CD8-positive, alpha-beta memory T cell (primary cell): ENCODE measurements around the gene IDS. TPM values are rescaled to one million over a fixed set of nuclear protein-coding genes. Genes with fewer than 3 reads are reported as not detected.
A peak's percentile ranks its signal among the peaks of the same experiment; 100 is the strongest.
"Not testable (repeated sequence)": the region's sequence is repeated elsewhere in the genome, so short reads cannot be mapped to it uniquely, and the experiment has no call there.

Experiments
- CTCF ChIA-PET: fragments of 350-600 bp; sonication (Branson Sonifier 250); formaldehyde crosslinking; loops from one replicate; lab custom pipeline; 2021; ENCODE audit warnings: antibody characterized with exemption; lab: Charles Lee
- POLR2A ChIA-PET: fragments of 350-600 bp; sonication (Branson Sonifier 250); formaldehyde crosslinking; loops from one replicate; lab custom pipeline; 2021; ENCODE audit warnings: antibody characterized with exemption; lab: Charles Lee
- DNase-seq, 5 donors: peaks; one replicate each; pipeline versions ENCODE4 v3.0.0 to v3.0.0-alpha.2; 2020 to 2022; ENCODE audit warnings: mixed read lengths in 1 of 5
- H3K27ac ChIP-seq: one replicate; pipeline ENCODE4 v1.7.0; 2013; ENCODE audit warnings: low read depth, mild to moderate bottlenecking, low read length, moderate library complexity
- H3K27me3 ChIP-seq: 2 replicates; pipeline ENCODE4 v1.7.0; 2013; ENCODE audit warnings: low read length, mild to moderate bottlenecking; ENCODE audit not compliant: insufficient read depth, poor library complexity, severe bottlenecking
- H3K36me3 ChIP-seq: 2 replicates; pipeline ENCODE4 v1.7.0; 2013; ENCODE audit warnings: mild to moderate bottlenecking, low read length, moderate library complexity; ENCODE audit not compliant: insufficient read depth
- H3K4me1 ChIP-seq: 2 replicates; pipeline ENCODE4 v1.7.0; 2013; ENCODE audit warnings: mild to moderate bottlenecking, low read length, moderate library complexity; ENCODE audit not compliant: insufficient read depth
- H3K4me3 ChIP-seq: 2 replicates; pipeline ENCODE4 v1.7.0; 2013; ENCODE audit warnings: mild to moderate bottlenecking, low read length
- H3K9me3 ChIP-seq: 2 replicates; pipeline ENCODE4 v1.7.0; 2013; ENCODE audit warnings: mild to moderate bottlenecking, low read length
- H3K27ac Mint-ChIP-seq, 8 donors: one replicate each; pipeline ENCODE4 v1.8.0; 2020 to 2021; ENCODE audit warnings: mixed read lengths in 8 of 8, mild to moderate bottlenecking in 6 of 8, inconsistent platforms in 3 of 8, moderate library complexity in 3 of 8
- H3K27me3 Mint-ChIP-seq, 2 donors: one replicate each; pipeline ENCODE4 v1.8.0; 2020 to 2021; ENCODE audit warnings: mixed read lengths in 2 of 2, mild to moderate bottlenecking in 1 of 2, moderate library complexity in 1 of 2
- H3K36me3 Mint-ChIP-seq, 3 donors: one replicate each; pipeline ENCODE4 v1.8.0; 2020 to 2021; ENCODE audit warnings: mixed read lengths in 3 of 3, inconsistent platforms in 1 of 3, mild to moderate bottlenecking in 1 of 3
- H3K4me1 Mint-ChIP-seq, 3 donors: one replicate each; pipeline ENCODE4 v1.8.0; 2020 to 2021; ENCODE audit warnings: mixed read lengths in 3 of 3, inconsistent platforms in 1 of 3, mild to moderate bottlenecking in 1 of 3
- H3K4me3 Mint-ChIP-seq, 7 donors: one replicate each; pipeline ENCODE4 v1.8.0; 2020 to 2021; ENCODE audit warnings: mixed read lengths in 7 of 7, mild to moderate bottlenecking in 6 of 7, moderate library complexity in 4 of 7, inconsistent platforms in 2 of 7
- H3K9me3 Mint-ChIP-seq, 5 donors: one replicate each; pipeline ENCODE4 v1.8.0; 2020 to 2022; ENCODE audit warnings: mixed read lengths in 5 of 5, mild to moderate bottlenecking in 3 of 5, moderate library complexity in 2 of 5, inconsistent platforms in 1 of 5
- polyA plus RNA-seq: library from polyadenylated mRNA; unstranded; fragments of 300-500 nt; fragmentation: Illumina TruSeq; gene quantifications from one replicate; pipeline ENCODE4 v1.2.3, GENCODE V29; 2021
- total RNA-seq, 2 experiments: library from RNA; stranded (reverse); gene quantifications; one replicate each; pipeline ENCODE4 v1.2.3, GENCODE V29; 2021

The IDS gene
- total RNA-seq (10 to 100 TPM; 84.6 to 86.0 TPM), polyA plus RNA-seq (145 TPM)

GRCh38 chrX:149504915-149505651, at the start of gene IDS:
IDS (minus strand) TSS chrX:149505306; CDS start chrX:149505137, 169 bp downstream.
- H3K27me3 Mint-ChIP-seq, result peaks cover 0 to 16% of the 10 kb centered on the region in 2 donors
- Histone ChIP-seq H3K27me3 (no peaks in the 10 kb centered on the region), H3K4me1 (peaks cover 33% of the 10 kb centered on the region), H3K9me3 (no peaks in the 10 kb centered on the region), H3K27ac (peak within 1 kb of the TSS; percentile 99), H3K4me3 (peak within 1 kb of the TSS; percentile 85), H3K36me3 (peaks cover 18% of the 10 kb centered on the region)
- peaks cover 0 to 2% (median 0%) of the 10 kb centered on the region in 5 donors for H3K9me3 Mint-ChIP-seq
- ChIA-PET POLR2A (interaction anchor here (0.5 to 2.6 kb wide), 6 partner anchors 9 to 1593 kb away, joined by 3 to 25 read pairs (median 5); partner anchors contain the start of genes EOLA1, EOLA2 and FMR1), CTCF (interaction anchor here (1.2 to 3.6 kb wide), 4 partner anchors 9 to 35 kb away, joined by 3 to 25 read pairs (median 4); partner anchors contain the start of gene EOLA1)
- DNase-seq, result peak; percentile 81 to 95 (median 84)
- peaks cover 21 to 36% (median 34%) of the 10 kb centered on the region in 3 donors for H3K4me1 Mint-ChIP-seq
- peak within 1 kb of the TSS; percentile 94 to 100 (median 99) for H3K27ac Mint-ChIP-seq
- H3K4me3 Mint-ChIP-seq, result peak within 1 kb of the TSS; percentile 86 to 99 (median 93)
- H3K36me3 Mint-ChIP-seq, result peaks cover 0 to 33% (median 0%) of the 10 kb centered on the region in 3 donors

- H3K27me3 Mint-ChIP-seq, POLR2A ChIA-PET, DNase-seq, H3K27ac Mint-ChIP-seq, H3K27me3 ChIP-seq, H3K27ac ChIP-seq, H3K9me3 ChIP-seq, H3K4me1 ChIP-seq, H3K4me1 Mint-ChIP-seq, H3K4me3 Mint-ChIP-seq, H3K4me3 ChIP-seq, H3K36me3 ChIP-seq, CTCF ChIA-PET, H3K36me3 Mint-ChIP-seq, H3K9me3 Mint-ChIP-seq: not testable (repeated sequence)
These were observed 46.8 kb upstream of the IDS start for GRCh38 chrX:149551939-149552248.

GRCh38 chrX:149551245-149551938, 46.3 kb upstream of the IDS start:
- H3K27me3 ChIP-seq, H3K9me3 Mint-ChIP-seq, H3K36me3 ChIP-seq, CTCF ChIA-PET, DNase-seq, POLR2A ChIA-PET, H3K27ac ChIP-seq, H3K4me3 Mint-ChIP-seq, H3K9me3 ChIP-seq, H3K4me3 ChIP-seq, H3K4me1 Mint-ChIP-seq, H3K36me3 Mint-ChIP-seq, H3K4me1 ChIP-seq, H3K27me3 Mint-ChIP-seq, H3K27ac Mint-ChIP-seq: not testable (repeated sequence)

- H3K27ac ChIP-seq, H3K4me1 Mint-ChIP-seq, H3K27me3 Mint-ChIP-seq, H3K27me3 ChIP-seq, H3K9me3 Mint-ChIP-seq, H3K36me3 Mint-ChIP-seq, H3K4me3 Mint-ChIP-seq, H3K9me3 ChIP-seq, H3K4me3 ChIP-seq, H3K27ac Mint-ChIP-seq, H3K36me3 ChIP-seq, CTCF ChIA-PET, POLR2A ChIA-PET, DNase-seq, H3K4me1 ChIP-seq: not testable (repeated sequence)
These were observed 45.3 kb upstream of the IDS start for GRCh38 chrX:149550454-149550853.

GRCh38 chrX:149549701-149550100, 44.6 kb upstream of the IDS start, which contains the start of gene HSFX3:
HSFX3 (minus strand) TSS chrX:149549924; CDS start chrX:149549852, 72 bp downstream.
- H3K4me3 Mint-ChIP-seq, H3K4me1 Mint-ChIP-seq, H3K36me3 ChIP-seq, DNase-seq, POLR2A ChIA-PET, H3K4me1 ChIP-seq, H3K27ac ChIP-seq, H3K9me3 Mint-ChIP-seq, H3K27ac Mint-ChIP-seq, H3K27me3 ChIP-seq, H3K9me3 ChIP-seq, H3K27me3 Mint-ChIP-seq, H3K4me3 ChIP-seq, CTCF ChIA-PET, H3K36me3 Mint-ChIP-seq: not testable (repeated sequence)

GRCh38 chrX:149547782-149548181, 42.7 kb upstream of the IDS start:
- H3K36me3 ChIP-seq, CTCF ChIA-PET, H3K4me3 Mint-ChIP-seq, H3K27me3 Mint-ChIP-seq, H3K4me3 ChIP-seq, H3K9me3 ChIP-seq, POLR2A ChIA-PET, DNase-seq, H3K27ac ChIP-seq, H3K27ac Mint-ChIP-seq, H3K4me1 Mint-ChIP-seq, H3K27me3 ChIP-seq, H3K4me1 ChIP-seq, H3K9me3 Mint-ChIP-seq: not testable (repeated sequence)
- H3K36me3 Mint-ChIP-seq, result peaks cover 0 to 12% (median 0%) of the 10 kb centered on the region in 3 donors

- H3K36me3 ChIP-seq, H3K9me3 ChIP-seq, H3K4me1 Mint-ChIP-seq, H3K27me3 ChIP-seq, H3K4me3 ChIP-seq, H3K27me3 Mint-ChIP-seq, CTCF ChIA-PET, H3K4me1 ChIP-seq, H3K9me3 Mint-ChIP-seq, H3K27ac ChIP-seq, DNase-seq, POLR2A ChIA-PET, H3K4me3 Mint-ChIP-seq, H3K27ac Mint-ChIP-seq: not testable (repeated sequence)
- peaks cover 0 to 12% (median 0%) of the 10 kb centered on the region in 3 donors for H3K36me3 Mint-ChIP-seq
These were observed 41.9 kb upstream of the IDS start for GRCh38 chrX:149546962-149547361.
